Activated T-helper 9 cell treated with anti-CD3 and anti-CD28 coated beads, Interleukin-2, amount 50 U/mL, for 16 hours (primary cell): ENCODE data around the gene CAPN15.
"Not testable (repeated sequence)": the region's sequence is repeated elsewhere in the genome, so short reads cannot be mapped to it uniquely, and the experiment has no call there.

ENCODE experiments used
- DNase-seq: peaks from one replicate; pipeline ENCODE4 v3.0.0-alpha.2; 2020; ENCODE audit warnings: low read depth

CAPN15 gene

DNA sequence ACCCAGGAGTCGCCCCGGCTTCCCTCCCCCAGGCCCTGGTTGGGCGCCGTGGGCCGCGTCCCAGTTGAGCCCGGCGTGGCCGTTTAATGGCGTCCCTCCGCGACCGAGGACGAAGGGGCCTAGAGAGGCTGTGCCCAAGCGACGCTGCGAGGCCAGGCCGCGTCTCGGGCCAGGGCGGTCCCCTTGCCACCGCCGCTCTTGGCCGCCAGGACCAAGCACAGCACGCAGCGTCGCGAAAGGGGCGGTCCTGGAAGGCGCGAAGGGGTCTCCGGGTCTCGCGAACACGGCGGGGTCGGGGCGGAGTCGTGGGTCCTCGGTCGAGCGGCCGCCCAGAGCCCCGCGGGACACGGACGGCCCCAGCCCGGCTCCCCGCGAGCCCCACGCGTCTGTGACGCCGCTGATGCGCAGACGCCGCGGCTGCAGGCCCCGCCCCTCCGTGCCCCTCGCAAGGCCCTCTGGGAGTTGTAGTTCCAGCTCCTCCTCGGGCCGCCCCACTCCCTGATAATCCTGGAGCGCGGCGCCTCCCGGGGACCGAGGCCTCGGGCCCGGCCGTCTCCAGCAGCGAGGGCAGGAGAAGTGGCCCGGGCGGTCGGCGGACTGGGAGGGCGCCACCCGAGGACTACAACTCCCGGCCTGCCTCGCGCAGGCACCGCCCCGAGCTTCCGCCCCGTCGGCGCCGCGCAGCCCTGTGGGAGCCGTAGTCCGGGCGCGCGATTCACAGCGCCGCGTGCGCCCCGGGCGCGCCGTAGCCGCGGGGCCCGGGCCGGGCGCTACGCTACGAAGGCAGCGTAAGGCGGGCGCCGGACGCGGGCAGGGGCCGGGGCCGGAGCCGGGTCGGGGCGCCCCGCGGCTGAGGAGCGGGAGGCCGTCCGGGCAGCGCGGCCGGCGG, at the start of gene CAPN15:
Gene CAPN15 (plus strand): TSS at position 698 of the 889 bp plus-strand sequence. CDS start 19,127 bp downstream, outside the sequence.
- DNase-seq, result peak; percentile 79

DNA sequence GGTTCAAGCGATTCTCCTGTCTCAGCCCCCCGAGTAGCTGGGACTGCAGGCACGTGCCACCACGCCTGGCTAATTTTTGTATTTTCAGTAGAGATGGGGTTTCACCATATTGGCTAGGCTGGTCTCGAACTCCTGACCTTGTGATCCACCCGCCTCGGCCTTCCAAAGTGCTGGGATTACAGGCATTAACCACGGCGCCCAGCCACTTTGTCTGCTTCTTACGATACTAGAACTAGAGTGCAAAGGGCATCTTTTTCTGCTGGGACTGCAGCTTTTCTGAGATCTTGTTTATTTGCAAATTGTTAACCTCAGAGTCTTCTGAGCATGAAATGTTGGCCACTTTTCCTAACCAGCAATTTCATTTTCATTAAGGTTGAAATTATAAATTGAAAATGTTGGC, 49.2 kb upstream of the CAPN15 start:
- not testable (repeated sequence) for DNase-seq

DNA sequence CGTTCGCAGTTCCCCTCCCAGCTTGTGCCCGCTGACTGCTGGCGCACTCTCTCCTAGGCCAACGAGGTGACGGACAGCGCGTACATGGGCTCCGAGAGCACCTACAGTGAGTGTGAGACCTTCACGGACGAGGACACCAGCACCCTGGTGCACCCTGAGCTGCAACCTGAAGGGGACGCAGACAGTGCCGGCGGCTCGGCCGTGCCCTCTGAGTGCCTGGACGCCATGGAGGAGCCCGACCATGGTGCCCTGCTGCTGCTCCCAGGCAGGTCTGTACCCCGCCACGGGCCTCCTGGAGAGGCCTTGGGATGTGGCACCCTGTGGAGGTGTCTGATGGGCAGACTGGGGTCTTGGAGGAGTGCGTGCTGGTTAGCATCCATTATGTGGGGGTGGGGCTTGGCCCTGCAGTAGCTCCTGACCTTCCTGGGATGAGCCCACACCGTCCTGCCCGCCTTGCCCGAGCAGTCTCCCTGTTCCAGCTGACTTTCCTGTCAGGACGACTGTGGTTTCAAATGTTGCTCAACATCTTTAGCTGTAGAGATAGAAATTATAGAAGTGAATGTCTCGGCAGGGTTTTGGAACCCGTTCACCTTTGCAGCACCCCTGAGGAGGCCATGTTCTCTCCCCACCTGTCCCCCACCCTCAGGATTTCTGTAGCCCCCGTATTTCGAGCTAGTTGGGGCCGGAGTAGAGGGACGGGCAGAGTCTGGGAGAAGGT, 44.9 kb upstream of the CAPN15 start:
- DNase-seq, result no peak

DNA sequence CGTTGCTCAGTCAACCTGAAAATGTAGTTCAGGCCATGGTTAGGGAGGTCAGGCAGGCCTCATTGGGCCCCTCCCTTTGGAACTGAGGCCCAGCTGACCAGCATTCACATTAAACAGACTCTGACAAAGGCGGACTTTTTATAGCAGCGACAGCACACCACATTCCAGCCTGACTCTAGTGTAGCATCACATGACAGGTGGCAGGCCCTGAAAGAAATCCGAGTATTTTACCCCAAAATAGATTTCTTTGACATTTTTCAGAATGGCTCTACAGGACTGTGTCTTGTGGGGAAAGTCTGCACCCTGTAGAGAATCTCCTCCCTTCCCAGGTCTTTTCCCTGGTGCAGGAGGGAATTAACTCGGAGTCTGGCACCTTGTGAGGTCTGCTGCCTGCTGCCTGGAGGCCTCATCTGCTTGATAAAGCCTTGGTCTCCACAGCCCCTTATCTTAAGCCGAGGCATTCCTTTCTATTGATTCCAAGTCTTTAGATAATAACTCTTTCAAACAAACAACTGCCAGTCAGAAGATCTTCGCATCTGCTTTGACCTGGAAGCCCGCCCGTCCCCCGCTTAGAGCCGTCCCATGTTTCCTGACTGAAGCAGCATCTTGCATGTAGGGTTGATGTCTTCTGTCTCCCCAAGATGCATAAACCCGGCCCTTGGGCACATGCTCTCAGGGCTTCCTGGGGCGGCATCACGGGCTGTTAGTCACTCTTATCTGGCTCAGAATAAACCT, 44.0 kb upstream of the CAPN15 start:
- no peak for DNase-seq

DNA sequence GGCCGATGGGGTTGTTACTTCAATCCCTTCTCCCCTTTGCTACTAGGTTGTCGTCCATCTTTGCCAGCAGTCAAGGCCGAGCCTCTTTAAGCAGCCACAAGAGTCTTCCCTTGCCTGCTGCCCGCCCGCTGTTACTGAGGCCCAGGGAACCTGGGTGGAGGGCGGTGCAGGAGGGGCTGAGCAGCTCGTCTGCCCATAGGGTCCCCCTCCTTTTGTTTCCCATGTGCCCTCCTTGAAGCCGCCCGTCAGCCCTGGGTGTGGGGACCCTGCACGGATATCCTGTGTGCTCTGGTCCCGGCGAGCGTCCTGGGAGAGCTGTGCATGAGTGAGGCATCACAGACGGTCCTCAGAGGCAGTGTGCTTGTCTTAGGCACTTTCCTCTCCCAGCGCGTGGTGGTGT, 37.9 kb upstream of the CAPN15 start:
- DNase-seq, result no peak

DNA sequence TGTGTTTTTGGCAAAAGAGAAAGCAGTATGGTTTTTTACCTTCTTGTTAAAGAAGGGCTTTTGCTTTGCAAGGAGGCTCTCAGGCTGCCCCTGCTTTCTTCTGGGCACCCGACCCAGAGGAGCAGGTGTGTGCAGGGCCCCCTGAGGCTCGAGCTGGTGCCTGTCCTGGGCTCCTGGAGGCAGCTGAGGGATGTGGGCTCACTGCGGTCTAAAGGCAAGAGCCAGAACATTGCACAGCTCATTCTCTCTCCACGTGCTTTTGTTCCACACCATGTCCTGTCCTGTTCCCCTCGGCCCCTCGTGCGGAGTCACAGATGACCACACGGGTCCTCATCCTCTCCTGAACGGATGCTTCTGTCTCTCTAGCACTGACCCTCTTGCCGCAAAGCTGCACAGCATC, 36.7 kb upstream of the CAPN15 start:
- no peak for DNase-seq

DNA sequence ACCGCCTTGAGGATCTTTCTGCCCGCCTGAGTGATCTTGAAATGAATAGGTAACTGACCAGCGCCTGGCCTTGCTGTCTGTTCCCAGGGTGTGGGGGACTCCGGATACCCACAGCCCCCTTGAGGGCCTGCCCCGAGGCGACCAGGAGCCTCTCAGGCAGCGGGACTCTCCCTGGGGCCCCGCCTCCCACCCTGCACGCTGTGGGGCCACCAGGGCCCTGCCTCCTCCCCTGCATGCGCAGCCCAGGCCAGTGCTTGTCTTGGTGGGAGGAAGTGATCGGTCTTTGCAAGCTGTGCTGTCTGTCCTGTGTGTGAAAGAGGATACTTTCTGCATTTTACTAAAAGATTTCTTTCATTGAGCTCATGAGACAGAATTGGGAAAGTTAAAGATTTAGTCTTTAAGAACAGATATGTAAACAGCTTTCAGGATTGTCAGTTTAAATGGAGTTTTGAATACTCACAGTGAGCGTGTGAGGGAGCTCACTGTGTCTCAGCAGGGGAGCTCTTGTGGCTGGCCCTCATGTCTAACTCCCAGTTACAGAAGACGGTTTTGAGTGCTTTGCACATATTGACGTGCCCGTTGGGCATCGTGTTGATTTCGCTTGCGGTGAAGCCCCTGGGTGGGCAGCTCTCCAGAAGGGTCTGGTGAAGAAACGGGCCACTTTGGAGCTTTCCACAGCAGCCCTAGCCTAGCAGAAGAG, 36.1 kb upstream of the CAPN15 start:
- no peak for DNase-seq

DNA sequence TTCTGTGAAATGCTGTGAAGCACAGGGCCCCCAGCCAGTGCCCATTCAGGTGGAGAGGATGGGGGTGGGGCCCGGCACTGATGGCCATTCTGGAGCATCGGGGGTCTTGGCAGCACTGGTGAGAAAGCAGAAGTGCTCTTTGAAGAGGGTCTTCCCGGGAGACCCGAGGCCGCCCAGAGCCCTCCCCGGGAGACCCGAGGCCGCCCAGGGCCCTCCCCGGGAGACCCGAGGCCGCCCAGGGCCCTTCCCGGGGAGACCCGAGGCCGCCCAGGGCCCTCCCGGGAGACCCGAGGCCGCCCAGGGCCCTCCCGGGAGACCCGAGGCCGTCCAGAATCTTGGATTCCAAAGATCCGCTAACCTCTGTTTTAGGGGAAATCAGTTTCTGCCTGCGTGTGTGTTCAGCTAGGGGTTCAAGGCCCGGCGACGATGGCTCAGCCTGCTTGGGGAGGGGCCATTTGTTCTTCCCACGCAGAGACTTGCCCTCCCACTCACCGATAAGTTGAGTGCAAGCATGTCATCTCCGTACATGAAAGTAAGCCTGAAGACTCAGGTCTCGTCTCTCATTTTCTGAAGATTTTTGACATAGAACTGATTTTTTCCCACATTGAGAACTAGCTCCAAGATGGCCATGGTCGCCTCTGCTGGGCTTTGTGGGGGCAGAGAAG, 35.2 kb upstream of the CAPN15 start:
- DNase-seq, result no peak

DNA sequence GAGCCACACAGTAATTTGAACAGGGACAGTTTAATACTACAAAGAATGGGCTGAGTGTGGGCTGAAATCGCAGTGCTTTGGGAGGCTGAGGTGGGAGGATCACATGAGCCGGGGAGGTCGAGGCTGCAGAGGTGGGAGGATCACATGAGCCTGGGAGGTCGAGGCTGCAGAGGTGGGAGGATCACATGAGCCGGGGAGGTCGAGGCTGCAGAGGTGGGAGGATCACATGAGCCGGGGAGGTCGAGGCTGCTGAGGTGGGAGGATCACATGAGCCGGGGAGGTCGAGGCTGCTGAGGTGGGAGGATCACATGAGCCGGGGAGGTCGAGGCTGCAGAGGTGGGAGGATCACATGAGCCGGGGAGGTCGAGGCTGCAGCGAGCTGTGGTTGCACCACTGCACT, 32.8 kb upstream of the CAPN15 start:
- DNase-seq, result not testable (repeated sequence)

DNA sequence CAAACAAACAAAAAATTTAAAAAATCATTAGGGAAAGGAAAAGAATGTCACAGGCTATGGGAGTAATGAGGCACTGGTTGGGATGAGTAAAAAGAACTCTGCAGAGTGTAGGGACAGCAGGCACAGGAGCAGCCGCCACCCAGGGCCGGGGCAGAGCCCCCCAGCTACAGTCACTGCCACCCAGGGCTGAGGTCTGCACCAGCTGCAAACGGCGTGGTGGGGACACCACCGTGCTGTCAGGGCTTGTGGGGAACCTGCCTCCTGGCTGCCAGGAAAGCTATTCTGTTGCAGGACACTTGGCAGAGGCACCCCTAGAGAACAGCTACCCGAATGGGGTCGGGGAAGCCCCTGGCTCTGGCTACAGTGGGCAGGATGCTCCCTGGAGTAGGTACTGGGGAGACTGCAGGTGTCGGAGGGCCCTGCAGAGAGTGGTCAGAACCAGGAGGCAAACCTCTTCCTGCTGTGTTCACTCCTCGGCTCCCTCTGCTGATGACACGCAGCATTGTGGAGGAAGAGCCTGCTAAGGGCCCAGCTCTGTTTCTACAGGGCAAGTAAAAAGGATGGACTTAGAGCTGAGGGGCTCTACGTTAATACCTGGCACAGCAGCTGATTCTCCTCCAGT, 32.3 kb upstream of the CAPN15 start:
- DNase-seq, result no peak

DNA sequence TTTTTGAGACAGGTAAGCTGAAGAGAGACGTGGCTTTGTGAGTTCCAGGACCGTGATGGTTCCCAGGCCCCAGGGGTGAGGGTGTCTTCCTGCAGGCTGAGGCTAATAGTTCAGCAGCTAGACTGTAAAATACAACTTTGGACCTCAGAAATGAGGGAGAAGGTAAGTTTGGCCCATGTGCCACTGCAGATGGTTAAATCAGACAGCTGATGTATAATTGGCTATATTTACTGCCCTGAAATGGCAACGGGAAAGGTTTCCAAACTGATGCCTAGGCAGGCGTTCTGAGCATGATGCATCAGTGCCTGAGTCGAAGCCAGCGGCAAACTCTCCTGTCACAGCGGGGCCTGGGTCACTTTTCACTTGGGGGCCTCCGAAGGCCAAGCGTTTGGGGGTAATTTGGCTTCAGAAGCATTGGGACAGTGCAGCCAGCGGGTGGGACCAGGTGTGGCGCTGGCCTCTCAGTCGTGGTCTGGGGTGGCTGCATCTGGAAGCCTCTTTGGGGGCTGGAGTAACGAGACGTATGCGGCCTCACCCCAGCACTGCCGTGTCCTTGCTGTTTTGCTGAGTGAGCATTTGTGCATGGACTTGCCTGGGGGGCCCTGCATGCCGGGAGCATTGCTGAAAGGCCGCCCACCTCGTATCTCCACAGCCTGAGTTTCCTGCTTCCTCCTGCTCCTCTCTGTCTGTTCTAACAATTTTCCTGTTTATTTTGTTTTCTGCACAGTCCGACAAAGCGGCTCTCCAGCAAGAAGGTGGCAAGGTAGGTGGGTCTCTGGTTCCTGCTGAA, 31.2 kb upstream of the CAPN15 start:
- DNase-seq, result no peak

DNA sequence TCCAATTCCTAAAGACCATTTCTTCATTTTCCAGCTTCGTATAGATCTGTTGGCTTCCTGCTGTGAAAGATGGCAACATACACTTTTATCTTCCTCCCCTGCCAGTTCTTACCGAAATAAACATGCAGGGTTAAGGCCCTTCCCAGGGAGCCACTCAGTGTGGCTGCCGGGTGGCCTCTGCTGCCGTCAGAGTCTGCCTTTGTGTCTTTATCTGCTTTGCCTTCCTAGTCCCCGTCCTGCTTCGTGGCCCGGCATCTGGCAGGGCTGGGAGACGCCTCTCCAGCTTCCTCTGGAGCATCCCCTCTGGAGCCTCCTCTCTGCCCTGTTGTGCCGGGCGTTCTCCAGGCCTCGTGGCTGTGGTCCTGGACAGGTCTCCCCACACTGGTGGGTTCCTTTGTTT, 30.3 kb upstream of the CAPN15 start:
- no peak for DNase-seq

DNA sequence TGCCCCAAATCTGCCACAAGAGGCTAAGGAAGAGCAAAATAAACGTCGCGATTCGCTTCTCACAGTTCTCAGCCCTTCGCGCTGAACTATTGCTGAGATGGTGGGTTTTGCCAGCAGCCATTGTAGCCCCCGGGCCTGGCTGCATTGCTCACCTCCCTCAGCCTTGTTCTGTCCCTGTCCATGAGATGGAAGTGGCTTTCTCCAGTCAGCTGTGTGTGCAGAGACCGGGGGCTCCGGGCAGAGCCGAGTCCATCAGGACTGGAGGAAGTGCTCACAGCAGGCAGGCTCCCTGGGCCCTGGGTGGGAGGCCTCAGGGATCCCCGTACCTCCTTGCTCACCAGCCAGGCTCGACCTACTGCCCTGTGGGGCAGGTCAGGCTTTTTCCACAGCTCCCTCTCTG, 27.6 kb upstream of the CAPN15 start:
- DNase-seq, result no peak

DNA sequence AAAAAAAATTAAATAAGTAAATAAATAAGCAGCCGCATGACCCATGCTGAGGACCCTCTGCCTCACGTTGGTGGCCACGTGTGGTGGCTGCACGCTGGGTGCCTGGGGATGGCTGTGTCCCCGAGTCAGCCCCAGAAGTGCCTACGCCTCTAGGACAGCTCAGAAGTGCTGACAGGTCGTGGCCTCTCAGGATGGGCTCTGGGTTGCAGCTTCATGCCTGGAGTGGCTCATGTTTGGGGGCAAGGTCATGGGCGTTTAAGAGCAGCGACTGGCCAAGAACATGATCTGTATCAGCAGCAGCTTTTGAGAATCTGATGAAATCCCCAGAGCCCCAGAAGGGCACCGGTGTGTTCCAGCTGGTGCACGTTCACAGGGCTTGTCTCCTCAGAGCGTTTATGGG, 26.8 kb upstream of the CAPN15 start:
- DNase-seq, result no peak

DNA sequence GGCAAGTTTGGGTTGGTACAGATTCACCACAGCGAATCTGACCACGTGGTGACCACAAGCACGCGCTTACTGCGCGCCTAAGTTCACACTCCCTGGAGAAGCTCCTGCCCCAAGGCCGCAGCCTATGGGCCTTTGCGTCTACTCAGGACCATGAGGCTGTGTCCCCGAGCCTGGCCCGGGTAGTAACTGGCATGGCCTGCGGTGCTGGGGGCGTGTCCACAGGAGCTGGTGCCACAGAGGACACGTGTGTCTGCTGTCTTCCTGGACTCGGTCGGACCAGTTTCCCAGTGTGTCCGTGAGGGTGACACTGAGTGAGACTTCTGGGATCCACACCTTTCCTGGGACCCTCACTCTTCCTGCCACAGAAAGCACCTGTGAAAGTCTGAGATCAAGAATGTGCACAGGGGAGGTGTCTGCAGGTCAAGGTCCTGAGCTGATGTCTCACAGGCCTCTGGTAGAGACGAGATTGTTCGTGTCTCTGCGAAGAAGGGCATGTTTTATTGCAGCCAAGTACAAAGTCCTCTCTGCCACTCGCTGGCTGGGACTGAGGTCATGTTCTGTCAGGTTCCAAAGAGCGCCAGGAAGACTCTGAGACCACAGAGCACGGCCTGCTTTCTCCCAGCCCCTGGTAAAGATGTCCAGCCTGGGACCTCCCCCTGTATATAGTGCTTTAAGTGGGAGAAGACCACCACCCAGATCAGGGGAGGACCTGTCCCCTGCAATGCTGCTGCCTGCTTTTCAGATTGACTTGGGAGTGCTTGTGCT, 25.2 kb upstream of the CAPN15 start:
- no peak for DNase-seq

DNA sequence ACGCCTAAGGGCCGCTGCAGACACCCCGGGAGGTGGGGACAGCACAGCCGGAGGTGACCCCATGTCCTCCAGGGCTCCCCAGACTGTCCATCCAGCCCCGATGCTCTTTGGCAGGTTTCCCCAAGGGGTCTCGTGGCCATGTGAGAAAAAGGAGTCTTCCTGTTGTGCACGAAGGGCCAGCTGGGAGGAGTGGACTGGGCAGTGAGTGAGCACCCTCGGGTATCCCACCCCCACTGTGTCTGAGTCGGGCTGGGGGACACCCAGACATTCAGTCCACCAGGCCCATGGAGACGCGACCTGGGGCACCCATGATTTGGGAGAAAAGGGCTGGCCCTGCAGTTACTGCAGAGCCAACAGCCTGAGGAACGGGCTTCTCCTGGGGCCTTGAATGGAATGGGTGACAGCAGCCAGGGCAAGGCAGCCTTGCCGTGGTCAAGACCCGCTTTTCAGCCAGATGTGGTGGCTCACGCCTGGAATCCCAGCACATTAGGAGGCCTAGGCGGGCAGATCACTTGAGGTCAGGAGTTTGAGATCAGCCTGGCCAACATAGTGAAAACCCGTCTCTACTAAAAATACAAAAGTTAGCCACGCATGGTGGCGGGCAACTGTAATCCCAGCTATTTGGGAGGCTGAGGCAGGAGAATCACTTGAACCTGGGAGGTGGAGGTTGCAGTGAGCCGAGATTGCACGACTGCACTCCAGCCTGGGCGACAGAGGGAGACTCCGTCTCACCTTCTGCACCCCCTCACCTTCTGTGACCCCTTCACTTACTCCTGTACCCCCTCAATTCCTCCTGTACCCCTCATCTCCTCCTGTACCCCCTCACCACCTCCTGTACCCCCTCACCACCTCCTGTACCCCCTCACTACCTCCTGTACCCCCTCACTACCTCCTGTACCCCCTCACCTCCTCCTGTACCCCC, 24.1 kb upstream of the CAPN15 start:
- no peak for DNase-seq

DNA sequence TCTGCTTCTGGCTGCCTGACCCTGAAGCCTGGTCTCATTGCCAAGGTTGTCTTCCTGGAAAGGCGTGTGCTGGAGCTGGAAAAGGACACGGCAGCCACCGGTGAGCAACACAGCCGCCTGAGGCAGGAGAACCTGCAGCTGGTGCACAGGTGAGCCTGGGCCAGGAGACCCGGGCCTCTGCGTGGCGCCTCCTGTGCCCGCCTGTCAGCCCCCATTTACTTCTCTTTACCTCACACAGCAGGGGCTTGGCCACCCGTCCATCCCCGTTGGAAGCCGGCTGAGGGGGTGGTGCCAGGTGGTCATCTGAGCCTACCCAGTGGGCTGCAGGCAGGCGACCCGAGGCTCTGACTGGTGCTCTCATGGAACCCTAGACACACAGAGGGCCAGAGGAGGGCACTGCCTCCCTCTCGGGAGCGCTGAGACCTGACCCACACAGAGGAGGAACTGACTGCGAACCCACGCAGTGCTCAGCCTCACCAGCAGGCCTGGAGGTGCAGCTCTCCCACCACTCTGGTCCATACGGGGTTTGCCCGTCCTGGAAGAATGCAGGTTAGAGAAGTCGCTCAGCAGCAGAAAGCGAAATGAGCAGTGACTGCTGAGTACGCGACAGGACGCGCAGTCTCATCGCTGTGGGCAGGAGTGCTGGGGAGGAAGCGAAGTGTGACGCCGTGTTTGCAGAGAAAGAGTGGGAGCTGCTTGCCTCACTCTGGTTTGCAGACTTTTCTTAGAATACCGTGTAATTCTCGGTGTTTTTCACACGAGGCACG, 21.9 kb upstream of the CAPN15 start:
- DNase-seq, result no peak

DNA sequence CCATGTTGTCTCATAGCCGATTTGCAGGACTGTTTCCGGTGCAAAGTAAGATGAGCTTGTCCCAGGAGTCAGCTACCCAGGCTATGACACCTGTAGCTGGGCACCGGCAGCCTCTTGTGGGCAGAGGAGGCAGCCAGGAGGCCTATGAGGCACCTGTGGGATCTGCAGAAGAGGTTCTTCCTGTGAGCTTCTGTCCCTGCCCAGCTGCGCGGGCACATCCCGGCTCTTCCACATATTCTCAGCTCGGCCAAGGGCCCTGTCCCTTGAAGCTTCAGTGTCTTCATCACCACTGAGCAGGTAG, 21.3 kb upstream of the CAPN15 start:
- DNase-seq, result no peak
